Fibroblast of skin of abdomen (primary cell): Measurements from ENCODE around the gene UGT1A5.

ENCODE experiments used
- DNase-seq: peaks from one replicate; pipeline ENCODE4 v3.0.0-alpha.2; 2013

The UGT1A5 gene

GRCh38 chr2:233789554-233789953, 76.8 kb downstream of the UGT1A5 start:
- no peak for DNase-seq

- DNase-seq: no peak
Measured at GRCh38 chr2:233791151-233791882, 78.6 kb downstream of the UGT1A5 start.

GRCh38 chr2:233791883-233792329, 79.2 kb downstream of the UGT1A5 start:
- DNase-seq: no peak

GRCh38 chr2:233792720-233793119, 80.0 kb downstream of the UGT1A5 start:
- DNase-seq: no peak

GRCh38 chr2:233793465-233794127, 80.9 kb downstream of the UGT1A5 start:
- DNase-seq: no peak

GRCh38 chr2:233794128-233794658, 81.5 kb downstream of the UGT1A5 start:
- DNase-seq: no peak

- no peak for DNase-seq
Measured at GRCh38 chr2:233795735-233796171, 83.0 kb downstream of the UGT1A5 start.

- no peak for DNase-seq
Measured at GRCh38 chr2:233796254-233796653, 83.5 kb downstream of the UGT1A5 start.

- no peak for DNase-seq
Measured at GRCh38 chr2:233798335-233799086, 85.8 kb downstream of the UGT1A5 start.

GRCh38 chr2:233799087-233799665, 86.5 kb downstream of the UGT1A5 start:
- DNase-seq: no peak

- DNase-seq: no peak
Measured at GRCh38 chr2:233799716-233800115, 87.0 kb downstream of the UGT1A5 start.

GRCh38 chr2:233800208-233800607, 87.5 kb downstream of the UGT1A5 start:
- DNase-seq: no peak

GRCh38 chr2:233801357-233802131, 88.8 kb downstream of the UGT1A5 start:
- no peak for DNase-seq

- DNase-seq: no peak
Measured at GRCh38 chr2:233802132-233802815, 89.6 kb downstream of the UGT1A5 start.

- no peak for DNase-seq
Measured at GRCh38 chr2:233803292-233803911, 90.7 kb downstream of the UGT1A5 start.

GRCh38 chr2:233803994-233804393, 91.3 kb downstream of the UGT1A5 start:
- no peak for DNase-seq

- no peak for DNase-seq
Measured at GRCh38 chr2:233807215-233807865, 94.6 kb downstream of the UGT1A5 start.

GRCh38 chr2:233807966-233808935, 95.5 kb downstream of the UGT1A5 start:
- no peak for DNase-seq

GRCh38 chr2:233810385-233810784, 97.7 kb downstream of the UGT1A5 start:
- no peak for DNase-seq
